ENCODE data around the gene NTN4. TPM values are rescaled to one million over a fixed set of nuclear protein-coding genes. Genes with fewer than 3 reads are reported as not detected.
A peak's percentile ranks its signal among the peaks of the same experiment; 100 is the strongest.
"Not testable (repeated sequence)": the region's sequence is repeated elsewhere in the genome, so short reads cannot be mapped to it uniquely, and the experiment has no call there.

The NTN4 gene
- total RNA-seq, 1 experiment from 2014 or later, result 7.7 TPM

DNA sequence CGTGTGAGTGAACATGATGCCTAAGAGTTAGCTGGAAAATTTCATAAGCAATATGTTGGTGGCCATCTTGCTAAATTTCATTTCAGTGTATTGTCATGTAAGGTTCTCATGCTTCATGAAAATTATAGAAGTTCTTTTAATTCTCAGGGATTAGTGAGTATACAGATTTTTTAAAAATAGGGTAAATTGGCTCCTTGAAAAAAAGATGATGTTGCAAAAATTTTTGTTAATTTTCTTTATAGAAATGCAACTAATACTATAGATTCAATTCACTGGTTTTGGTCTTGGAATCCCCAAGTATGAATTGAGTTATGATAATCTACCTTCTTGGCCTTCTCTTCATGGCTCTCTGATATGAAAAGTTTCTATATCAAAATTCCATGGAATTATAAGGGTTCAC is 75.4 kb downstream of the NTN4 start:
- no peak for DNase-seq (ENCODE audit: low read depth)

- no peak for DNase-seq (ENCODE audit: low read depth)
These were observed 78.3 kb downstream of the NTN4 start for GRCh38 chr12:95712269-95712668.

- no peak for DNase-seq (ENCODE audit: low read depth)
These were observed 80.2 kb downstream of the NTN4 start for GRCh38 chr12:95710386-95710785.

DNA sequence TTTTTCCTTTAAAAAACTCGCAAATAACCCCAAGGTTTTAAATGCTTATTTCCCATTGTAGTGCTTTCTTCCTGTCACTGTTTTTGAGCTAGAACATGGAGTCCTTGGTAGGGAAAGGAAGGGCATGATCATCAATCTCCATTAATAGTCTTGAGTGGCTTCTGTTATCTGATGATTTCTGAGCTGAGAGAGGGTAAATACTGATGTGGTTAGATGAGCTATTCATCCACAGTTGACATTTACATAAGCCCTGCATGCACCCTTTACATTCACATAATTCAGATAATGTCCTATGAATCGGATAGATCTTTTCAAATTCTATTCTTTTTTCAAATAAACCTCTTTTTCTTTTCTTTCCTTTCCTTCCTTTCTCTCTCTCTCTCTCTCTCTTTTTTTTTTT is 81.4 kb downstream of the NTN4 start:
- no peak for DNase-seq (ENCODE audit: low read depth)

DNA sequence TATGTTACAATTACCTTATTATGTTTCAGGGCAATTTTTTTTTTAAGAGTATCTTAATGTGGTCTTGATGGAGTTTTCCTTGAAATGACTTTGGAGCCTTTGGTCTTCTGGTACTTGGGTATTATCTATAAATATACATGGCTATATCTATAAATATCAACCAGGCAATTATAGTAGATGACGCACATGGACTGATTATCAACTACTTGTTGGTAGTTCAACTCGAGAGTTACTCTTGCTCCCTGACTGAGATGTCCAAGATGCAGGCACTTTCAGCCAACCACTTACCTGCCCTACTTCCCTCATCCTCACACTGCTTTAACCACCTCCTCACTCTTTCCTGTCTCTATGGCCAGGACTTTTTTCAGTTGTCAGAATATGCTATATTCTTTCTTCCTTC is 85.4 kb downstream of the NTN4 start:
- DNase-seq (ENCODE audit: low read depth), result no peak

DNA sequence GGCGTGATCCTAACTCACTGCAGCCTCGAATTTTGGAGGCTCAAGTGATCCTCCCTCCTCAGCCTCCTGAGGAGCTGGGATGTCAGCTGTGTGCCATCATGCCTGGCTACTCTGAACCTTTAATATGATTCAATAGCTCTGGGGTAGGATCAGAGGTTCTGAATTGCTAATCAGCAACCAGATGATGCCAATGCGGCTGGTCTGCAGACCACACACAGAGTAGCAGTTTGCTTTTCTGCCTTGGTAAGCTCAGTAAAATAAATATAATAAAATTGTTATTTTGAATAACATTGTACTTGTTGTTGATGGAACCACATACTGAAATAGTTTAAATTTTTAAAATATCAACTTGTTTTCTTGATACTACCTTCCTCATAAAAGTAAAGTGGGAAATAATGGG is 86.6 kb downstream of the NTN4 start:
- no peak for DNase-seq (ENCODE audit: low read depth)

GRCh38 chr12:95701722-95702418 is 88.7 kb downstream of the NTN4 start:
- no peak for DNase-seq (ENCODE audit: low read depth)

- DNase-seq (ENCODE audit: low read depth), result no peak
These were observed 89.3 kb downstream of the NTN4 start for GRCh38 chr12:95701275-95701674.

DNA sequence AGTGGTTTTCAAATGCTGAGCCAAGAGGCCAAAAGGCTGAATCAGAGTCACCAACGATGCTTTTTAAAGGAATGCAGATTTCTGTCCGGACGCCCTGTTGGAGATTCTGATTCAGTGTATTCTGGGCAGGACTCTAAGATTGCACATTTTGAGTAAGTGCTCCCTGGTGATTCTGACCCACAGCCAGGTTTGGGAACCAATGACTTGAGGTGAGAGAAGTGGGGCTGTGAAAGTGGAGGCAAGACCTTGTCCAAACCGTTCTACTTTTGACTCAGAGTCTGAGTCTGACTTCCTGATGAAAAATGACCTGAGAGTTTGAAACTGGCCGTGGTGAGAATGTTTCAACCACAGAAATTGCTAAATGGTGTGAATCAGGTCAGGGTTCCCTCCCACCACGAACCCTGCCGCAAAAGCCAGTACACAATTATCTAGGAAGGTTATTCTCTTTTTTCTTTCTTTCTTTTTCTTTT is 90.2 kb downstream of the NTN4 start:
- peak; percentile 93 for DNase-seq (ENCODE audit: low read depth)

GRCh38 chr12:95699579-95699978 is 91.0 kb downstream of the NTN4 start:
- no peak for DNase-seq (ENCODE audit: low read depth)

DNA sequence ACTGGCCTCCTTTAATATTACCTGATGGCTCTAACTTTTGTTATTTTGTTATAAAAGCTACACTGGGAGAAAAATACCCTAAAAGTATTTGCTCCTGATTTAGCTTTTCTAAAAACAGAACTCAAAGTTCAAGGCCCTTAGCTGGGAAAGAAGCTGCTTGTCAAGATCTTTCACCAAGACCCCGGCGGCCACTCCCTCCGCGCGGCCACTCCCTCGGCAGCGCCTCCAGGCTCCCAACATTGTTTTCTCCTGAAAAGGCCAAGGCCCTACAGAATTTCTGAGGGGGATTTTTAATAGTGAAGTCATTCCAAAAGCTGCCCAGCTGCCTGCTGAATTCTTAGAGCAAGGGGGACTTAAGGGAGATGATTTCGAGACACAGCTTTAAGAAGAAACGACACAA is 96.4 kb downstream of the NTN4 start:
- no peak for DNase-seq (ENCODE audit: low read depth)

GRCh38 chr12:95693689-95694088 is 96.9 kb downstream of the NTN4 start:
- no peak for DNase-seq (ENCODE audit: low read depth)

DNA sequence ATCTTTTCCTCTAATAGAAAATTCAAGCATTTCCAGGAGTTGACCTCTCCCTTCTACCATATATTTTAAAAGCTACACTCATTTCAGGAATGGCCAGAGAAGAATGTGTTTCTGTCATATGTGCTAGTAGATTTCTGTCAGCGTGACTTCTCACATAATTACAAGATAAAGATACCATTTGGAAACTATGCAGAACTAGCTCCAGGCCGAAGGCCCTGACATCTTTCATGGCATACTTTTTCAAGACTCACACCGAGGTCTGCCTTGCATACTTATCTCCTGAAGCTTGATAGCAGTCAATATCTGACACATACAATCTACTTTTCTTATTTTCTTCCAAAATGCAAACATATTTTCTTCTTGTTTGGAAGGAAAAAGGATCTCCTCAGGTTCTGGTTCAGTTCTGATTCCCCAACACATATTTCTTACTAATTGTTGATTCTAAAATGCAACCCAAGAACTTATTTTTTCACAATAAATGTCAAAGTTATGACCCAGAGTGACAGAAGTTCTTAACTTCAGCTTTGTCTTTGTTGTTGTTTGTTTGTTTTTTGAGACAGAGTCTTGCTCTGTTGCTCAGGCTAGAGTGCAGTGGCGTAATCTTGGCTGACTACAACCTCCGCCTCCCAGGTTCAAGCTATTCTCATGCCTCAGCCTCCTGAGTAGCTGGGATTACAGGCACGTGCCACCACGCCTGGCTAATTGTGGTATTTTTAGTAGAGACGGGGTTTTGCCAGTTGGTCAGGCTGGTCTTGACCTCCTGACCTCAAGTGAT is 99.5 kb downstream of the NTN4 start:
- DNase-seq (ENCODE audit: low read depth), result no peak

- peak; percentile 37 for DNase-seq (ENCODE audit: low read depth)
These were observed 102.6 kb downstream of the NTN4 start for GRCh38 chr12:95687937-95688336.

- no peak for DNase-seq (ENCODE audit: low read depth)
These were observed 107.1 kb downstream of the NTN4 start for GRCh38 chr12:95683418-95683817.

DNA sequence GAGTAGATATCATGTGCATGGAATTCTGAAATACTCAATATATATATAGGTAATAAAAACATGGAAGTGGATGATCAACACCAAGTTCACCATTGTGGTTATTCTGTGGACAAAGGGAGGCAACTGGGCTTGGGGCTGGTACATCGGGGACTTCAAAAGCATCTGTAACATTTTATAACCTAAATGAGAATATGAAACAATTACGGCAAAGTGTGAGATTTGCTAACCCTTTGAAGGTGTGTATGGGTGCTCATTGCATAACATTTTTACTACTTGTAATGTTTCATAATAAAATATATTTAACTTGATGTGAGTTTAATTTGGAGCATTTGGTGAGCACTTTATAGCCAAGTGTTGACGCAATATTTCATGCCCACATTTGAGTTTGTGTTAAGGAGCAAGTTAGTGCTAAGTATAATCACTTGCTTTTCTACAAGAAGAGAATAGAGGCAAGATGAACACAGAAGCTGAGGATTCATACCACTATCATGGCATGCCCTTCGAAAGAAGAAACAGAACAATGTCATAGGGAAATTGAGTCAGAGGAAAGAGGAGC is 109.3 kb downstream of the NTN4 start:
- DNase-seq (ENCODE audit: low read depth), result no peak

GRCh38 chr12:95678684-95679083 is 111.9 kb downstream of the NTN4 start:
- no peak for DNase-seq (ENCODE audit: low read depth)

- not testable (repeated sequence) for DNase-seq (ENCODE audit: low read depth)
These were observed 112.8 kb downstream of the NTN4 start for GRCh38 chr12:95677782-95678181.

- DNase-seq (ENCODE audit: low read depth), result no peak
These were observed 115.9 kb downstream of the NTN4 start for GRCh38 chr12:95674631-95675030.

- no peak for DNase-seq (ENCODE audit: low read depth)
These were observed 116.4 kb downstream of the NTN4 start for GRCh38 chr12:95674163-95674562.

DNA sequence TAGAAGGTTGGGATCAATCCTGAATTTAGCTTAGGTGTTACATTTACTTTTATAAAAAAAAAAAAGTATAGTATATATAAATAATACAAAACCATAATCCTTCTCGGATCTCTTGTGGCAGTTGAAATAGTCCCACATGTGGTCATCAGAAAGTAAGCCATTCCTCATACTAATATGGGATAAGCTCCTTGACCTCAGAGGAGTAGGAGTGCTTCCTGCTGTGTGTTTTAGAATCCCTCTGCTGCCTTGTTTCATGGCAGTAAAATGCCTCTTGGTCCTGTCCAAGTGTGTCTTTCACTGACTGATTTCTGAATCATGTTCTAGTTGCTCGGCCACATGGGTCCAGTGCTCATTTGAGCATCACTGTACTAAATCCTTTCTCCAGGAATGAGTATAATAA is 117.0 kb downstream of the NTN4 start:
- no peak for DNase-seq (ENCODE audit: low read depth)

GRCh38 chr12:95672166-95672565 is 118.4 kb downstream of the NTN4 start:
- DNase-seq (ENCODE audit: low read depth), result no peak

DNA sequence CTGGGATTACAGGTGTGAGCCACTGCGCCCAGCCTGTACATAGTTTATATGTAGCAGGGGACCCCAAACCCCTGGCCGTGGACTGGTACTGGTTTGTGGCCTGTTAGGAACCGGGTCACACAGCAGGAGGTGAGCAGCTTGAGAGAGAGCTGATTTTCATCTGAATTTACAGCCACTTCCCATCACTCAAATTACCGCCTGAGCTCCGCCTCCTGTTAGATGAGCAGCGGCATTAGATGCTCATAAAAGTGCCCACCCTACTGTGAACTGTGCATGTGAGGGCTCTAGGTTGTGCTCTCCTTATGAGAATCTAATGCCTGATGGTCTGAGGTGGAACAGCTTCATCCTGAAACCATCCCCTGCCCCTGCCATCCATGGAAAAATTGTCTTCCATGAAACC is 119.3 kb downstream of the NTN4 start:
- DNase-seq (ENCODE audit: low read depth), result no peak

Data from HT1080 (cell line).